HG02943 (cell line): ENCODE results near the gene ARFGAP3.

Experiments
- ATAC-seq: cut with Tn5 transposase; IDR thresholded peaks from one replicate; pipeline ENCODE4 v1.9.1; 2021; ENCODE audit warnings: mild to moderate bottlenecking, low read depth, moderate library complexity; ENCODE audit not compliant: unreplicated experiment

ARFGAP3 gene

GRCh38 chr22:42884616-42885375 is 27.7 kb upstream of the ARFGAP3 start:
- no peak for ATAC-seq

GRCh38 chr22:42883970-42884369 is 26.9 kb upstream of the ARFGAP3 start:
- ATAC-seq = no peak

GRCh38 chr22:42883121-42883520 is 26.0 kb upstream of the ARFGAP3 start:
- no peak for ATAC-seq

- no peak for ATAC-seq
These were observed 25.0 kb upstream of the ARFGAP3 start for GRCh38 chr22:42881982-42882656.

GRCh38 chr22:42881298-42881697 is 24.2 kb upstream of the ARFGAP3 start:
- no peak for ATAC-seq

- ATAC-seq = no peak
These were observed 23.7 kb upstream of the ARFGAP3 start for GRCh38 chr22:42880815-42881214.

- no peak for ATAC-seq
These were observed 22.4 kb upstream of the ARFGAP3 start for GRCh38 chr22:42879371-42880021.

GRCh38 chr22:42878561-42879305 is 21.7 kb upstream of the ARFGAP3 start:
- no peak for ATAC-seq

- ATAC-seq = no peak
These were observed 20.7 kb upstream of the ARFGAP3 start for GRCh38 chr22:42877597-42878340.

- no peak for ATAC-seq
These were observed 20.1 kb upstream of the ARFGAP3 start for GRCh38 chr22:42877158-42877557.

- no peak for ATAC-seq
These were observed 19.0 kb upstream of the ARFGAP3 start for GRCh38 chr22:42876041-42876440.

GRCh38 chr22:42874010-42874409 is 16.9 kb upstream of the ARFGAP3 start:
- no peak for ATAC-seq

- ATAC-seq = no peak
These were observed 16.3 kb upstream of the ARFGAP3 start for GRCh38 chr22:42873356-42873755.

GRCh38 chr22:42872821-42873220 is 15.7 kb upstream of the ARFGAP3 start:
- ATAC-seq = no peak

GRCh38 chr22:42871146-42872050 is 14.3 kb upstream of the ARFGAP3 start:
- ATAC-seq = no peak

- ATAC-seq = no peak
These were observed 12.9 kb upstream of the ARFGAP3 start for GRCh38 chr22:42869888-42870480.

GRCh38 chr22:42869463-42869862 is 12.4 kb upstream of the ARFGAP3 start:
- no peak for ATAC-seq

- ATAC-seq = no peak
These were observed 11.7 kb upstream of the ARFGAP3 start for GRCh38 chr22:42868751-42869251.

- no peak for ATAC-seq
These were observed 9.0 kb upstream of the ARFGAP3 start for GRCh38 chr22:42866100-42866499.
